ENCODE data around the gene NUTM2B.
"Not testable (repeated sequence)": the region's sequence is repeated elsewhere in the genome, so short reads cannot be mapped to it uniquely, and the experiment has no call there.

NUTM2B gene

GRCh38 chr10:79748510-79748909 lies 45.5 kb downstream of the NUTM2B start:
- not testable (repeated sequence) for DNase-seq (ENCODE audit: low spot score)

DNA sequence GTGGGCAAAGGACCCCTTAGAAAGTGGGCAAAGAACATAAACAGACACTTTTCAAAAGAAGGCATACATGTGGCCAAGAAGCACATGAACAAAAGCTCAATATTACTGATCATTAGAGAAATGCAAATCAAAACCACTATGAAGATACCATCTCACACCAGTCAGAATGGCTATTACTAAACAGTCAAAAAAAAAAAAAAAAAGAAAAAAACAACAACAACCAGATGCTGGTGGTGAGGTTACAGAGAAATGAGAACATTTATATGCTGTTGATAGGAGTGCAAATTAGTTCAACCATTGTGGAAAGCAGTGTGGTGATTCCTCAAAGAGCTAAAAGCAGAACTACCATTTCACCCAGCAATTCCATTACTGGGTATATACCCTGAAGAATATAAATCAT lies 50.6 kb downstream of the NUTM2B start:
- not testable (repeated sequence) for DNase-seq (ENCODE audit: low spot score)

GRCh38 chr10:79758297-79758993 lies 55.4 kb downstream of the NUTM2B start:
- DNase-seq (ENCODE audit: low spot score) = not testable (repeated sequence)

All from globus pallidus (tissue), 1 donor.